Breast epithelium (tissue), 4 donors: ENCODE data around the gene RNF19B. TPM values are rescaled to one million over a fixed set of nuclear protein-coding genes. Genes with fewer than 3 reads are reported as not detected.
"Not testable (repeated sequence)": the region's sequence is repeated elsewhere in the genome, so short reads cannot be mapped to it uniquely, and the experiment has no call there.

Source experiments
- DNase-seq, 2 donors: peaks; one replicate each; pipeline ENCODE4 v3.0.0-alpha.2; 2019; ENCODE audit warnings: low spot score in 2 of 2
- H3K27ac ChIP-seq, 2 donors: fragments of 200-600 bp; sonication (generic) in 1 of 2; one replicate each; pipeline ENCODE4 v1.5.1; 2016 to 2019; ENCODE audit warnings: mild to moderate bottlenecking in 1 of 2
- H3K27me3 ChIP-seq, 2 donors: fragments of 200-600 bp; sonication (generic) in 1 of 2; one replicate each; pipeline versions ENCODE4 v1.5.1 to v1.6.0; 2017 to 2019; ENCODE audit warnings: control low read depth in 1 of 2, mild to moderate bottlenecking in 1 of 2
- H3K36me3 ChIP-seq: fragments of 200-600 bp; one replicate; pipeline ENCODE4 v1.5.1; 2019
- H3K4me1 ChIP-seq, 2 donors: fragments of 200-600 bp; sonication (generic); one replicate each; pipeline ENCODE4 v1.5.1; 2016 to 2019; ENCODE audit warnings: control low read depth in 1 of 2
- H3K4me3 ChIP-seq, 3 donors: fragments of 200-600 bp; sonication (generic); 1 replicate in 2 of 3; 2 replicates in 1 of 3; pipeline ENCODE4 v1.5.1; 2016 to 2019; ENCODE audit warnings: mild to moderate bottlenecking in 3 of 3, moderate library complexity in 2 of 3
- H3K9me3 ChIP-seq, 2 donors: fragments of 200-600 bp; sonication (generic) in 1 of 2; one replicate each; pipeline ENCODE4 v1.5.1; 2016 to 2019; ENCODE audit warnings: control low read depth in 1 of 2
- POLR2A ChIP-seq: fragments of 450-650 bp; IDR thresholded peaks from one replicate; pipeline ENCODE4 v1.6.1; 2016; ENCODE audit warnings: antibody characterized with exemption, mild to moderate bottlenecking, moderate library complexity
- POLR2AphosphoS5 ChIP-seq, 3 donors: sonication (generic); formaldehyde crosslinking; IDR thresholded peaks; one replicate each; pipeline ENCODE4 v1.6.1; 2017; ENCODE audit warnings: antibody characterized with exemption in 3 of 3
- intact Hi-C: fragments of 100-400 bp; cut with DNase I; formaldehyde crosslinking; loops from one replicate; pipeline ENCODE4 v1.15.1; 2023; ENCODE audit warnings: low total_unique reads
- total RNA-seq, 3 donors: library from RNA; depleted of rRNA; stranded (reverse); fragments of >200 nt; gene quantifications; one replicate each; pipeline ENCODE4 v1.1.0, GENCODE V29; 2016
- TF ChIP-seq, protein P1 (sequence below), 3 donors: fragments of 450-650 bp; IDR thresholded peaks; one replicate each; pipeline ENCODE4 v1.5.1; 2016 to 2017; ENCODE audit warnings: antibody characterized with exemption in 3 of 3, mild to moderate bottlenecking in 3 of 3, moderate library complexity in 3 of 3

RNF19B gene
- total RNA-seq, 3 donors from 2014 or later = 15.7 to 22.5 (median 16.7) TPM

GRCh38 chr1:32983020-32983419, 18.4 kb upstream of the RNF19B start:
- no peaks in the 10 kb centered on the region for H3K36me3 ChIP-seq
- H3K27ac ChIP-seq = no peak overlapping the region
- TF ChIP-seq POLR2AphosphoS5 (IDR thresholded peaks at IDR 0.05) = no peak
- TF ChIP-seq, protein P1, sequence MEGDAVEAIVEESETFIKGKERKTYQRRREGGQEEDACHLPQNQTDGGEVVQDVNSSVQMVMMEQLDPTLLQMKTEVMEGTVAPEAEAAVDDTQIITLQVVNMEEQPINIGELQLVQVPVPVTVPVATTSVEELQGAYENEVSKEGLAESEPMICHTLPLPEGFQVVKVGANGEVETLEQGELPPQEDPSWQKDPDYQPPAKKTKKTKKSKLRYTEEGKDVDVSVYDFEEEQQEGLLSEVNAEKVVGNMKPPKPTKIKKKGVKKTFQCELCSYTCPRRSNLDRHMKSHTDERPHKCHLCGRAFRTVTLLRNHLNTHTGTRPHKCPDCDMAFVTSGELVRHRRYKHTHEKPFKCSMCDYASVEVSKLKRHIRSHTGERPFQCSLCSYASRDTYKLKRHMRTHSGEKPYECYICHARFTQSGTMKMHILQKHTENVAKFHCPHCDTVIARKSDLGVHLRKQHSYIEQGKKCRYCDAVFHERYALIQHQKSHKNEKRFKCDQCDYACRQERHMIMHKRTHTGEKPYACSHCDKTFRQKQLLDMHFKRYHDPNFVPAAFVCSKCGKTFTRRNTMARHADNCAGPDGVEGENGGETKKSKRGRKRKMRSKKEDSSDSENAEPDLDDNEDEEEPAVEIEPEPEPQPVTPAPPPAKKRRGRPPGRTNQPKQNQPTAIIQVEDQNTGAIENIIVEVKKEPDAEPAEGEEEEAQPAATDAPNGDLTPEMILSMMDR (IDR thresholded peaks at IDR 0.05) = no peak
- no peak for TF ChIP-seq POLR2A
- DNase-seq = no peak
- no peaks in the 10 kb centered on the region for H3K27me3 ChIP-seq
- H3K4me3 ChIP-seq = no peak overlapping the region
- no peaks in the 10 kb centered on the region for H3K9me3 ChIP-seq
- intact Hi-C loops = no loop called here
- H3K4me1 ChIP-seq = no peaks in the 10 kb centered on the region

DNA sequence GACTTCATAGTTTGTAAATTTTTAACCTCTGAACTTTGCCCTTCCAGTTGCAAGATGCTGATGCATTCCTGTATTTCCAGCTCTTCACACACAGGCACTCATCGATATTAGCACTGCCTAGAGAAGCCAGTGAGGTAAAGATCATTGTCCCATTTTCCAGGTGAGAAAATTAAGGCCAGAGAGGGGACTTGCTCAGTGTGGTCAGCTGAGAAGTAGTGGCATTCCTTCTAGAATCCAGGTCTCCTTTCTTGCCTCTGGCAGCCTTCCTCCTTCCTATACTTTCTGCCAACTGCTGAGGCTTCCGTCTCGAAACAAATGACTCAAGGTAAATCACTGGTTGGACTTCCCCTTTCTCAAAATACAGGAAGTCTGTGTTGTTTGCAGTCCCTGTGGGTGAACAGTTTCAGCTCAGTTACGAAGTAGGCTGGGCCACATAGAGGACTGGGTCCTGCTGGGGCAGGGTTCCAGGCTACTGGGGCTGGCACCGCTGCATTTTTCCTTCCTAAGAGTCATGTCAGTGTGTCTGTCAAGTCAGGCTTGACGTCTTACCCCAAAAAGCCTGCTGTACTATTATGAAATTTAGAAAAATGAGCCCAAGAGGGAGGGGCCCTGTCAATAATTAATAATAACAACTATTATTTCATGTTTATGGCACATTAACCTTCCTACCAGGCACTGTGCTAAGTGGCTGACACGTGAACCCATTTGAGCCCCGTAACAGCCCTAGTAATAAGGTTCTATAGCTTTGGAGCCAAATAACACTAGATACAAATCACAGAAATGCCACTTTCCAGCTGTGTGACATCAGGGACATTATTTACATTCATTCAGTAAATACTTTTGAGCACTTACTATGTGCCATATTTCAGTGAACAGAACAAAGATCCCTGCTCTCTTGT, 16.6 kb upstream of the RNF19B start:
- DNase-seq = peak in 1 of 2 donors; percentile 73
- intact Hi-C loops = no loop called here
- peak in 2 of 3 donors; percentile 25 to 63 for TF ChIP-seq POLR2AphosphoS5 (IDR thresholded peaks at IDR 0.05)
- no peak for TF ChIP-seq POLR2A
- no peak overlapping the region for H3K4me3 ChIP-seq
- H3K4me1 ChIP-seq = no peaks in the 10 kb centered on the region
- H3K36me3 ChIP-seq = no peaks in the 10 kb centered on the region
- H3K9me3 ChIP-seq = no peaks in the 10 kb centered on the region
- H3K27me3 ChIP-seq = no peaks in the 10 kb centered on the region
- H3K27ac ChIP-seq = peak overlapping the region; percentile 81 to 86

- TF ChIP-seq POLR2A (no peak), POLR2AphosphoS5 (IDR thresholded peaks at IDR 0.05) (no peak)
- TF ChIP-seq, protein P1 (IDR thresholded peaks at IDR 0.05) = no peak
- Histone ChIP-seq H3K4me3 (no peak overlapping the region), H3K9me3 (no peaks in the 10 kb centered on the region), H3K27ac (no peak overlapping the region), H3K27me3 (no peaks in the 10 kb centered on the region), H3K4me1 (no peaks in the 10 kb centered on the region), H3K36me3 (no peaks in the 10 kb centered on the region)
- no peak for DNase-seq
- intact Hi-C loops = no loop called here
Measured at GRCh38 chr1:32980080-32980479, 15.5 kb upstream of the RNF19B start.

DNA sequence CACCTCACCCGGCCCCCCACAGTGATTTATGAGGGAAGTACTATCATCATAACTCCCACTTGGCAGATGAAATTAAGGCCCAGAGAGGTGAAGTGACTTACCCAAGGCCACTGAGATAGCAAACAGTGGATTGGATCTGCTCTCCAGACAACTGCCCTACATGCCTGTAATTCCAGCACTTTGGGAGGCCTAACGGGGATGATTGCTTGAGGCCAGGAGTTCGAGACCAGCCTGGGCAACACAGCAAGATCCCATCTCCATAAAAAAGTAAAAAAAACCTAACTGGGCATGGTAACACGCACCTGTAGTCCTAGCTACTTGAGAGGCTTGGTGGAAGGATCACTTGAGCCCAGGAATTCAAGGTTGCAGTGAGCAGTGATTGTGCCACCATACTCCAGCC, 14.2 kb upstream of the RNF19B start:
- intact Hi-C loops = no loop called here
- H3K36me3 ChIP-seq = no peaks in the 10 kb centered on the region
- H3K4me1 ChIP-seq = no peaks in the 10 kb centered on the region
- no peaks in the 10 kb centered on the region for H3K27me3 ChIP-seq
- DNase-seq = no peak
- H3K27ac ChIP-seq = no peak overlapping the region
- TF ChIP-seq POLR2AphosphoS5 (IDR thresholded peaks at IDR 0.05) (no peak), POLR2A (no peak)
- TF ChIP-seq, protein P1 (IDR thresholded peaks at IDR 0.05) = no peak
- H3K9me3 ChIP-seq = no peaks in the 10 kb centered on the region
- no peak overlapping the region for H3K4me3 ChIP-seq

GRCh38 chr1:32977546-32978087, 13.0 kb upstream of the RNF19B start:
- H3K36me3 ChIP-seq = no peaks in the 10 kb centered on the region
- no peaks in the 10 kb centered on the region for H3K27me3 ChIP-seq
- H3K4me1 ChIP-seq = no peaks in the 10 kb centered on the region
- DNase-seq = no peak
- TF ChIP-seq, protein P1 (IDR thresholded peaks at IDR 0.05) = no peak
- TF ChIP-seq POLR2A (no peak), POLR2AphosphoS5 (IDR thresholded peaks at IDR 0.05) (no peak)
- H3K9me3 ChIP-seq = no peaks in the 10 kb centered on the region
- intact Hi-C loops = no loop called here
- H3K27ac ChIP-seq = no peak overlapping the region
- no peak overlapping the region for H3K4me3 ChIP-seq

DNA sequence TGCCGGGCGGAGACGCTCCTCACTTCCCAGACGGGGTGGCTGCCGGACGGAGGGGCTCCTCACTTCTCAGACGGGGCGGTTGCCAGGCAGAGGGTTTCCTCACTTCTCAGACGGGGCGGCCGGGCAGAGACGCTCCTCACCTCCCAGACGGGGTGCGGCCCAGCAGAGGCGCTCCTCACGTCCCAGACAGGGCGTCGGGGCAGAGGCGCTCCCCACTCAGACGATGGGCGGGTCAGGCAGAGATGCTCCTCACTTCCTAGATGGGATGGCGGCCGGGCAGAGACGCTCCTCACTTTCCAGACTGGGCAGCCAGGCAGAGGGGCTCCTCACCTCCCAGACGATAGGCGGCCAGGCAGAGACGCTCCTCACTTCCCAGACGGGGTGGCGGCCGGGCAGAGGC, 10.4 kb upstream of the RNF19B start:
- H3K36me3 ChIP-seq, H3K4me1 ChIP-seq, H3K27me3 ChIP-seq, H3K4me3 ChIP-seq, DNase-seq, H3K27ac ChIP-seq, intact Hi-C loops, H3K9me3 ChIP-seq: not testable (repeated sequence)

DNA sequence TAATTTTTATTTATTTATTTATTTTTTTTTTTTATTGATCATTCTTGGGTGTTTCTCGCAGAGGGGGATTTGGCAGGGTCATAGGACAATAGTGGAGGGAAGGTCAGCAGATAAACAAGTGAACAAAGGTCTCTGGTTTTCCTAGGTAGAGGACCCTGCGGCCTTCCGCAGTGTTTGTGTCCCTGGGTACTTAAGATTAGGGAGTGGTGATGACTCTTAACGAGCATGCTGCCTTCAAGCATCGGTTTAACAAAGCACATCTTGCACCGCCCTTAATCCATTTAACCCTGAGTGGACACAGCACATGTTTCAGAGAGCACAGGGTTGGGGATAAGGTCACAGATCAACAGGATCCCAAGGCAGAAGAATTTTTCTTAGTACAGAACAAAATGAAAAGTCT, 8.8 kb upstream of the RNF19B start:
- H3K36me3 ChIP-seq, H3K9me3 ChIP-seq, H3K4me1 ChIP-seq, H3K27me3 ChIP-seq, intact Hi-C loops, H3K27ac ChIP-seq, DNase-seq: not testable (repeated sequence)
- H3K4me3 ChIP-seq = peak overlapping the region in 2 of 3 donors; percentile 50 to 56
